Measurements from ENCODE around the gene TOP1. TPM values are rescaled to one million over a fixed set of nuclear protein-coding genes. Genes with fewer than 3 reads are reported as not detected.

TOP1 gene
- total RNA-seq, 1 donor, result 12.0 TPM

DNA sequence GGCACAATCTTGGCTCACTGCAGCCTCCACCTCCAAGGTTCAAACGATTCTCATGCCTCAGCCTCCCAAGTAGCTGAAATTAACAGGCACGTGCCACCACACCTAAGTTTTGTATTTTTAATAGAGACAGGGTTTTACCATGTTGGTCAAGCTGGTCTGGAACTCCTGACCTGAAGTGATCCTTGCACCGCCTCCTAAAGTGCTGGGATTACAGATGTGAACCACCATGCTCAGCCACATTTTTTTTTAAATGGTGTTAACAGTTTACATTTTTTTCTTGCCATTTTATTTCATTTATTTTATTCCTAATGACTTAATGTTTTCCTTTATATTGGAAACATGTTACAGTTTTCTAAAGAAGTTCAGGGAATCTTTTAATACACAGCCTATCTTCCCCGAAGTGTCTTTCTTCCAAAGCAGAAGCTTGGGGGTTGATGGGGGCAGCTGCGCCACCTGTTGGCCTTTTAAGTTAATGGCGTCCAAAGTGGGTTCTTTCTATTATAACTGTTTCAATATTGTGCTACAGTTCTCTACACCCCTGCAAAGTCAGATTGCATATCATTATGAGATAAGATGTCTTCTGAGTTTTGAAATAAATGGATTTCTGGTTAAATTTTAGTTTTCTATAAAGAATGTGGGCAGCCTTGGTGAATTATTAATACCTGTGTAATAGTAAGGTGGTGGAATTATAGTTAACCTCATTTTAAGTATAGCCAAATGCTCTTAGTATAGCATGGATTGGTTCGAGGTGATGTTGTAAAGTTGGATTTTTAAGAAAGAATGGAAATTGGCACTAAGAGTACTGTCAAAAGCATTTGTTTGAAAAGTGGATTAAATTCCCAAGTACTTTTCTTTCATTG is 66.7 kb downstream of the TOP1 start:
- no peak overlapping the region for H3K4me3 ChIP-seq (ENCODE audit: low read depth, low read length)
- TF ChIP-seq, protein P1, sequence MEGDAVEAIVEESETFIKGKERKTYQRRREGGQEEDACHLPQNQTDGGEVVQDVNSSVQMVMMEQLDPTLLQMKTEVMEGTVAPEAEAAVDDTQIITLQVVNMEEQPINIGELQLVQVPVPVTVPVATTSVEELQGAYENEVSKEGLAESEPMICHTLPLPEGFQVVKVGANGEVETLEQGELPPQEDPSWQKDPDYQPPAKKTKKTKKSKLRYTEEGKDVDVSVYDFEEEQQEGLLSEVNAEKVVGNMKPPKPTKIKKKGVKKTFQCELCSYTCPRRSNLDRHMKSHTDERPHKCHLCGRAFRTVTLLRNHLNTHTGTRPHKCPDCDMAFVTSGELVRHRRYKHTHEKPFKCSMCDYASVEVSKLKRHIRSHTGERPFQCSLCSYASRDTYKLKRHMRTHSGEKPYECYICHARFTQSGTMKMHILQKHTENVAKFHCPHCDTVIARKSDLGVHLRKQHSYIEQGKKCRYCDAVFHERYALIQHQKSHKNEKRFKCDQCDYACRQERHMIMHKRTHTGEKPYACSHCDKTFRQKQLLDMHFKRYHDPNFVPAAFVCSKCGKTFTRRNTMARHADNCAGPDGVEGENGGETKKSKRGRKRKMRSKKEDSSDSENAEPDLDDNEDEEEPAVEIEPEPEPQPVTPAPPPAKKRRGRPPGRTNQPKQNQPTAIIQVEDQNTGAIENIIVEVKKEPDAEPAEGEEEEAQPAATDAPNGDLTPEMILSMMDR (IDR thresholded peaks at IDR 0.05; ENCODE audit: insufficient read depth, low read length), result peak; percentile 82
- DNase-seq (ENCODE audit: low read depth), result peak; percentile 77

GRCh38 chr20:41098703-41099250 is 70.2 kb downstream of the TOP1 start:
- peak; percentile 73 for DNase-seq (ENCODE audit: low read depth)
- no peak overlapping the region for H3K4me3 ChIP-seq (ENCODE audit: low read depth, low read length)
- TF ChIP-seq, protein P1 (IDR thresholded peaks at IDR 0.05; ENCODE audit: insufficient read depth, low read length), result no peak

- TF ChIP-seq, protein P1 (IDR thresholded peaks at IDR 0.05; ENCODE audit: insufficient read depth, low read length), result no peak
- no peak for DNase-seq (ENCODE audit: low read depth)
- H3K4me3 ChIP-seq (ENCODE audit: low read depth, low read length), result no peak overlapping the region
These were observed 71.4 kb downstream of the TOP1 start for GRCh38 chr20:41100001-41100480.

- no peak overlapping the region for H3K4me3 ChIP-seq (ENCODE audit: low read depth, low read length)
- DNase-seq (ENCODE audit: low read depth), result no peak
- TF ChIP-seq, protein P1 (IDR thresholded peaks at IDR 0.05; ENCODE audit: insufficient read depth, low read length), result no peak
These were observed 73.0 kb downstream of the TOP1 start for GRCh38 chr20:41101660-41102059.

- TF ChIP-seq, protein P1 (IDR thresholded peaks at IDR 0.05; ENCODE audit: insufficient read depth, low read length), result no peak
- no peak overlapping the region for H3K4me3 ChIP-seq (ENCODE audit: low read depth, low read length)
- DNase-seq (ENCODE audit: low read depth), result no peak
These were observed 79.9 kb downstream of the TOP1 start for GRCh38 chr20:41108531-41108930.

DNA sequence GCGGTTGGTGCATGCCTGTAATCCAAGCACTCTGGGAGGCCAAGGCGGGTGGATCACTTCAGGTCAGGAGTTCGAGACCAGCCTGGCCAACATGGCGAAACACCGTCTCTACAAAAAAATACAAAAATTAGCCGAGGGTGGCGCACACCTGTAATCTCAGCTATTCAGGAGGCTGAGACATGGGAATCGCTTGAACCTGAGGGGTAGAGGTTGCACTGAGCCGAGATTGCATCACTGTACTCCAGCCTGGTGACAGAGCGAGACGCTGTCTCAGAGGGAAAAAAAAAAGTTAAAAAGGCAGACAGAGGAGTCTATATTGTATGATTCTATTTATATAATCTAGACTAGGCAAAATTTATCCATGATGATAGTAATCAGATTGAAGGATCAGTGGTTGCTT is 81.4 kb downstream of the TOP1 start:
- no peak for DNase-seq (ENCODE audit: low read depth)
- TF ChIP-seq, protein P1 (IDR thresholded peaks at IDR 0.05; ENCODE audit: insufficient read depth, low read length), result no peak
- no peak overlapping the region for H3K4me3 ChIP-seq (ENCODE audit: low read depth, low read length)

All from fibroblast of the aortic adventitia (primary cell).